Kasumi-1 (cell line): ENCODE results near the gene ITGB3BP.
"Not testable (repeated sequence)": the region's sequence is repeated elsewhere in the genome, so short reads cannot be mapped to it uniquely, and the experiment has no call there.

Source experiments
- DNase-seq, 2 experiments: peaks; one replicate each; lab custom pipeline; 2025; lab: John Stamatoyannopoulos, UW

ITGB3BP gene

GRCh38 chr1:63522891-63523728 lies at the start of gene ITGB3BP, which contains the start of gene EFCAB7:
Gene ITGB3BP (minus strand): TSS chr1:63523225. CDS start chr1:63523133, 92 bp downstream.
Gene EFCAB7 (plus strand): TSS chr1:63523525. CDS start chr1:63525573, 2,048 bp downstream.
- peak; percentile 89 to 98 for DNase-seq

GRCh38 chr1:63572686-63573085 lies 49.7 kb upstream of the ITGB3BP start:
- DNase-seq: not testable (repeated sequence)

GRCh38 chr1:63569640-63570316 lies 46.8 kb upstream of the ITGB3BP start:
- no peak for DNase-seq

- DNase-seq: no peak
Measured at GRCh38 chr1:63569068-63569467, 46.0 kb upstream of the ITGB3BP start.

GRCh38 chr1:63563745-63564144 lies 40.7 kb upstream of the ITGB3BP start:
- DNase-seq: no peak

GRCh38 chr1:63559357-63559756 lies 36.3 kb upstream of the ITGB3BP start:
- no peak for DNase-seq

GRCh38 chr1:63557365-63557987 lies 34.5 kb upstream of the ITGB3BP start:
- peak; percentile 23 to 40 for DNase-seq

GRCh38 chr1:63555480-63555879 lies 32.5 kb upstream of the ITGB3BP start:
- no peak for DNase-seq

- no peak for DNase-seq
Measured at GRCh38 chr1:63548877-63549276, 25.9 kb upstream of the ITGB3BP start.

GRCh38 chr1:63548303-63548702 lies 25.3 kb upstream of the ITGB3BP start:
- no peak for DNase-seq

- no peak for DNase-seq
Measured at GRCh38 chr1:63547621-63548294, 24.7 kb upstream of the ITGB3BP start.

- DNase-seq: no peak
Measured at GRCh38 chr1:63545780-63546179, 22.8 kb upstream of the ITGB3BP start.

GRCh38 chr1:63537940-63538339 lies 14.9 kb upstream of the ITGB3BP start:
- peak; percentile 10 to 52 for DNase-seq

GRCh38 chr1:63537006-63537405 lies 14.0 kb upstream of the ITGB3BP start:
- no peak for DNase-seq

- DNase-seq: no peak
Measured at GRCh38 chr1:63534406-63534805, 11.4 kb upstream of the ITGB3BP start.

GRCh38 chr1:63533931-63534330 lies 10.9 kb upstream of the ITGB3BP start:
- no peak for DNase-seq

GRCh38 chr1:63532727-63533126 lies 9.7 kb upstream of the ITGB3BP start:
- DNase-seq: no peak

GRCh38 chr1:63524201-63524600 lies 1.2 kb upstream of the ITGB3BP start:
- DNase-seq: no peak

- DNase-seq: peak; percentile 37 to 40
Measured at GRCh38 chr1:63523738-63524137, 713 bp upstream of the ITGB3BP start.

- DNase-seq: no peak
Measured at GRCh38 chr1:63516629-63517028, 6.4 kb downstream of the ITGB3BP start.

- DNase-seq: no peak
Measured at GRCh38 chr1:63512584-63512983, 10.4 kb downstream of the ITGB3BP start.

GRCh38 chr1:63509718-63510117 lies 13.3 kb downstream of the ITGB3BP start:
- DNase-seq: no peak
